Mesothelial cell of epicardium (in vitro differentiated cells): ENCODE results near the gene VNN1. TPM values are rescaled to one million over a fixed set of nuclear protein-coding genes. Genes with fewer than 3 reads are reported as not detected.

Source experiments
- DNase-seq, 2 experiments: peaks; one replicate each; pipeline ENCODE4 v3.0.0; 2021; ENCODE audit warnings: low spot score in 2 of 2; ENCODE audit not compliant: unreplicated experiment in 2 of 2
- H3K27ac Mint-ChIP-seq: 2 replicates; pipeline ENCODE4 v1.8.0; 2021; ENCODE audit warnings: mixed read lengths
- H3K27me3 Mint-ChIP-seq: 2 replicates; pipeline ENCODE4 v1.8.0; 2021; ENCODE audit warnings: low read depth, mixed read lengths
- H3K36me3 Mint-ChIP-seq: 2 replicates; pipeline ENCODE4 v1.8.0; 2021; ENCODE audit warnings: mixed read lengths
- H3K4me1 Mint-ChIP-seq: 2 replicates; pipeline ENCODE4 v1.8.0; 2021; ENCODE audit warnings: mixed read lengths
- H3K4me3 Mint-ChIP-seq: 2 replicates; pipeline ENCODE4 v1.8.0; 2021; ENCODE audit warnings: mild to moderate bottlenecking, moderate library complexity, mixed read lengths
- H3K9me3 Mint-ChIP-seq: 2 replicates; pipeline ENCODE4 v1.8.0; 2021; ENCODE audit warnings: mixed read lengths
- total RNA-seq: library from RNA; stranded (reverse); gene quantifications from 3 replicates; pipeline ENCODE4 v1.2.1, GENCODE V29; 2021
- TF ChIP-seq, protein P1 (sequence below): fragments of 200-600 bp; sonication (generic); IDR thresholded peaks from one replicate; pipeline ENCODE4 v1.5.0; 2021; ENCODE audit warnings: antibody characterized with exemption; ENCODE audit not compliant: unreplicated experiment

The VNN1 gene
- total RNA-seq, 1 donor from 2014 or later, result not detected

DNA sequence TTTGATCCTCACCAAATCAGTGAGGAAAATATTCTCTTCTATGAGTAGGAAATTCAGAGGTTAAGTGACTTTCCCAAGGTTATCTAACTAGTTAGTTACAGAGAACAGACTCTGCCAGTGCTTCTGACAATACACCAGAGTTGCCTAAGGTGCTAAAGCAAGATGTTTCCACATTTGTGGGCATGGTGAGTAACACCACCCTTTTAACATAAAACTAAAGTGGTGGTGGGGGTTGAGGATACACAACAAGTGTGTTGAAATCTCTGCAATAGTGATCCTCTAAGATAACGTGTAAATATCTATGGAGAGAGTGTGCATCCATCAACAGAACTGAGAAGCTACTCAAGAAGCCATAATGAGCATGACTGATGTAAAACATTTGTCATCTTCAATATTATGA, 32.2 kb upstream of the VNN1 start:
- Mint-ChIP-seq H3K27ac (no peak overlapping the region), H3K27me3 (peaks cover 9% of the 10 kb centered on the region), H3K4me3 (no peak overlapping the region), H3K9me3 (no peaks in the 10 kb centered on the region), H3K4me1 (no peaks in the 10 kb centered on the region), H3K36me3 (no peaks in the 10 kb centered on the region)
- no peak for DNase-seq
- TF ChIP-seq, protein P1, sequence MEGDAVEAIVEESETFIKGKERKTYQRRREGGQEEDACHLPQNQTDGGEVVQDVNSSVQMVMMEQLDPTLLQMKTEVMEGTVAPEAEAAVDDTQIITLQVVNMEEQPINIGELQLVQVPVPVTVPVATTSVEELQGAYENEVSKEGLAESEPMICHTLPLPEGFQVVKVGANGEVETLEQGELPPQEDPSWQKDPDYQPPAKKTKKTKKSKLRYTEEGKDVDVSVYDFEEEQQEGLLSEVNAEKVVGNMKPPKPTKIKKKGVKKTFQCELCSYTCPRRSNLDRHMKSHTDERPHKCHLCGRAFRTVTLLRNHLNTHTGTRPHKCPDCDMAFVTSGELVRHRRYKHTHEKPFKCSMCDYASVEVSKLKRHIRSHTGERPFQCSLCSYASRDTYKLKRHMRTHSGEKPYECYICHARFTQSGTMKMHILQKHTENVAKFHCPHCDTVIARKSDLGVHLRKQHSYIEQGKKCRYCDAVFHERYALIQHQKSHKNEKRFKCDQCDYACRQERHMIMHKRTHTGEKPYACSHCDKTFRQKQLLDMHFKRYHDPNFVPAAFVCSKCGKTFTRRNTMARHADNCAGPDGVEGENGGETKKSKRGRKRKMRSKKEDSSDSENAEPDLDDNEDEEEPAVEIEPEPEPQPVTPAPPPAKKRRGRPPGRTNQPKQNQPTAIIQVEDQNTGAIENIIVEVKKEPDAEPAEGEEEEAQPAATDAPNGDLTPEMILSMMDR, result no peak

- Mint-ChIP-seq H3K4me1 (no peaks in the 10 kb centered on the region), H3K27me3 (peaks cover 15% of the 10 kb centered on the region), H3K9me3 (peaks cover 9% of the 10 kb centered on the region), H3K27ac (no peak overlapping the region), H3K36me3 (no peaks in the 10 kb centered on the region), H3K4me3 (no peak overlapping the region)
- TF ChIP-seq, protein P1, result no peak
- DNase-seq, result no peak
Measured at GRCh38 chr6:132742495-132742894, 28.6 kb upstream of the VNN1 start.

DNA sequence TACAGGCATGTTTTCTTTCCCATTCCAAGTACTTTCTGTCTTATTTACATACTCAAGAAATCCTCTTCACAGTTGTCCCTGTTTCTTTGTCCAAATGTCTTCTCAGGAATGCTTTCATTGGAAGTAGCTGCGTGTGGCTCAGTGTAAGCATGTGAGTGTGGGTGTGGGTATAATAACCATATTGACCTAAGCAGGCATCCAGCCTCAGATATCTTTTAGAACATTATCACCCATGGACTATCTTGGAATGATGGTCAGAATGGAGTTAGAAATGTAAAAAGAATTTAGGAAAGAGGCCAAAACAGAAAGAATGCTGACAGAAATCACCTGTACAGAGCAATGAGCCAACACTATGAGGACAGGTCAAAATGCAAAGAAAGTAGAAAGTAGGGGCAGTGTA, 27.4 kb upstream of the VNN1 start:
- H3K4me3 Mint-ChIP-seq, result no peak overlapping the region
- no peaks in the 10 kb centered on the region for H3K36me3 Mint-ChIP-seq
- TF ChIP-seq, protein P1, result no peak
- H3K27me3 Mint-ChIP-seq, result peaks cover 16% of the 10 kb centered on the region
- H3K27ac Mint-ChIP-seq, result no peak overlapping the region
- no peak for DNase-seq
- peaks cover 2% of the 10 kb centered on the region for H3K4me1 Mint-ChIP-seq
- peaks cover 9% of the 10 kb centered on the region for H3K9me3 Mint-ChIP-seq

GRCh38 chr6:132736239-132736638, 22.4 kb upstream of the VNN1 start:
- H3K4me1 Mint-ChIP-seq, result peaks cover 2% of the 10 kb centered on the region
- TF ChIP-seq, protein P1, result no peak
- H3K36me3 Mint-ChIP-seq, result no peaks in the 10 kb centered on the region
- no peak overlapping the region for H3K4me3 Mint-ChIP-seq
- H3K9me3 Mint-ChIP-seq, result peaks cover 9% of the 10 kb centered on the region
- no peak for DNase-seq
- peaks cover 13% of the 10 kb centered on the region for H3K27me3 Mint-ChIP-seq
- no peak overlapping the region for H3K27ac Mint-ChIP-seq

GRCh38 chr6:132734694-132735236, 20.9 kb upstream of the VNN1 start:
- Mint-ChIP-seq H3K27me3 (peaks cover 13% of the 10 kb centered on the region), H3K4me1 (peaks cover 2% of the 10 kb centered on the region), H3K9me3 (peaks cover 8% of the 10 kb centered on the region), H3K27ac (no peak overlapping the region), H3K4me3 (no peak overlapping the region), H3K36me3 (no peaks in the 10 kb centered on the region)
- DNase-seq, result no peak
- TF ChIP-seq, protein P1, result no peak

GRCh38 chr6:132733814-132734213, 20.0 kb upstream of the VNN1 start:
- H3K9me3 Mint-ChIP-seq, result peaks cover 4% of the 10 kb centered on the region
- H3K27me3 Mint-ChIP-seq, result peaks cover 10% of the 10 kb centered on the region
- TF ChIP-seq, protein P1, result no peak
- no peak for DNase-seq
- H3K4me1 Mint-ChIP-seq, result peaks cover 2% of the 10 kb centered on the region
- no peak overlapping the region for H3K27ac Mint-ChIP-seq
- H3K4me3 Mint-ChIP-seq, result no peak overlapping the region
- no peaks in the 10 kb centered on the region for H3K36me3 Mint-ChIP-seq
